Activated naive CD4-positive, alpha-beta T cell treated with Interleukin-2 at 50 U/mL for 16 hours (primary cell): ENCODE data around the gene CFAP69.

ENCODE experiments used
- DNase-seq: peaks from one replicate; pipeline ENCODE4 v3.0.0-alpha.2; 2020

The CFAP69 gene, protein sequence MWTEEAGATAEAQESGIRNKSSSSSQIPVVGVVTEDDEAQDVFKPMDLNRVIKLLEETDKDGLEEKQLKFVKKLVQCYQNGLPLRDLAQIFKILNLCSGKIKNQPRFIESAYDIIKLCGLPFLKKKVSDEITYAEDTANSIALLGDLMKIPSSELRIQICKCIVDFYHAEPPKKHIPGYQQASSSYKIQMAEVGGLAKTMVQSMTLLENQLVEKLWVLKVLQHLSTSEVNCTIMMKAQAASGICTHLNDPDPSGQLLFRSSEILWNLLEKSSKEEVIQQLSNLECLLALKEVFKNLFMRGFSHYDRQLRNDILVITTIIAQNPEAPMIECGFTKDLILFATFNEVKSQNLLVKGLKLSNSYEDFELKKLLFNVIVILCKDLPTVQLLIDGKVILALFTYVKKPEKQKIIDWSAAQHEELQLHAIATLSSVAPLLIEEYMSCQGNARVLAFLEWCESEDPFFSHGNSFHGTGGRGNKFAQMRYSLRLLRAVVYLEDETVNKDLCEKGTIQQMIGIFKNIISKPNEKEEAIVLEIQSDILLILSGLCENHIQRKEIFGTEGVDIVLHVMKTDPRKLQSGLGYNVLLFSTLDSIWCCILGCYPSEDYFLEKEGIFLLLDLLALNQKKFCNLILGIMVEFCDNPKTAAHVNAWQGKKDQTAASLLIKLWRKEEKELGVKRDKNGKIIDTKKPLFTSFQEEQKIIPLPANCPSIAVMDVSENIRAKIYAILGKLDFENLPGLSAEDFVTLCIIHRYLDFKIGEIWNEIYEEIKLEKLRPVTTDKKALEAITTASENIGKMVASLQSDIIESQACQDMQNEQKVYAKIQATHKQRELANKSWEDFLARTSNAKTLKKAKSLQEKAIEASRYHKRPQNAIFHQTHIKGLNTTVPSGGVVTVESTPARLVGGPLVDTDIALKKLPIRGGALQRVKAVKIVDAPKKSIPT

DNA sequence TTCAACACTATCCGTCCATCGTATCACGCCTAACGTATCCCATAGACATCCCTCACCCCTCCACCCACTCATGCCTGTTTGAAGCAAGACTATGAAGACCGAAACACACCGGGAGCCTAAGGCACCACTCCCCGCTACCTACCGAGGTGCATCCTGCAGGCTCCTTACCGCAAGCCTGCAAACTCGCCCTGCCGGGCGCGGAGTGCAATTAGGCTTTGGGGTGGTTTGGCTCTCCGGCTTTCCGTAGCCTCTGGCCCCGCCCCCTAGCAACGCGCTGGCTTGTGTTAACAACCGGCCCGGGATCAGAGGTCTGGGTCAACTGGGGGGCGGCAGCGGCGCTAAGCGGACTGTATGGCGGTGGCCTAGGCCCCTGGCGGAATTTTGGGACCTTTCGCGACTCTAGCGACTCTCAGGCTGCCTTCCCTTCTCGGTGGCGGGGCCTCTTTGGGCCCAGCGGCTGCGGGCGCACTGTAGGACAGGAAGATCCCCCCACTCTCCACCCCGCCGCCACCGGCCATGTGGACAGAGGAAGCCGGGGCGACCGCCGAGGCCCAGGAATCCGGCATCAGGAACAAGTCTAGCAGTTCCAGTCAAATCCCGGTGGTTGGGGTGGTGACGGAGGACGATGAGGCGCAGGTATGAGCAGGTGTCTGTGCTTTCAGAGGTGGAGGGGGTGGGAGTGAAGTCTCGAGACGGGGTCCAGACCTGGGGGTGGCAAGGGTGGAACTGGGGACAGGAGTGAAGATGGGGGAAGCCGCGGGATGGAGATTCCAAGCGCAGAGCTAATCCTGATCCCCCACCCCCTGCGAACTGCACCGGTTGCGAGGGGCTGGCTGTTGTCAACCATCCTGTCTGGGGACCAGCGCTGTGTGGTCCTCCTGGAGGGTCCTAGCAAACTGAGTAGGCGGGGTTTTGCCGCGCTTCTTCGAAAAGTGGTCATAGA, at the start of gene CFAP69:
Gene CFAP69, plus strand, starts transcription at position 266 of the 943 bp plus-strand sequence. Its CDS starts 251 bp downstream, at position 517.
- peak; percentile 88 for DNase-seq

- no peak for DNase-seq
Observed at GRCh38 chr7:90201500-90202195, 43.3 kb upstream of the CFAP69 start.

- no peak for DNase-seq
Observed at GRCh38 chr7:90207956-90208355, 37.0 kb upstream of the CFAP69 start.

- DNase-seq, result no peak
Observed at GRCh38 chr7:90209776-90210175, 35.2 kb upstream of the CFAP69 start.

DNA sequence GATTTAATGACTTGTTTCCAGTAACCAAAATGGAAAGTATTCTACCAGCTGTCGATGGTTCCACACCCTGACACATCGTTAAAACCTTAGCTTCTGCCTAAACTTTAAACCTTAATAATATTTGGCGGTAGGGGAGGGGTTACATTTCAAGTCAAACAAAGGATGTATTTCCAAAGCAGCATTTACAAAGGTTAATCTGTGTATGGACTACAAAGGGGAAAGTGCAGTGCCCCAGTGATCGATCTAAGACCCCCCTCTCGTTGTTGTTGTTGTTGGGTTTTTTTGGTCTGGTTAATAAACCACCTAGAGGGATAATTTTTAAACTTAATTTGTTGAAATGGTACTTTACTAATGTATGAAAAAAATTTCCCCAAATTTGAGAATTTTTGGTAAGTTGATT, 34.5 kb upstream of the CFAP69 start:
- no peak for DNase-seq

DNA sequence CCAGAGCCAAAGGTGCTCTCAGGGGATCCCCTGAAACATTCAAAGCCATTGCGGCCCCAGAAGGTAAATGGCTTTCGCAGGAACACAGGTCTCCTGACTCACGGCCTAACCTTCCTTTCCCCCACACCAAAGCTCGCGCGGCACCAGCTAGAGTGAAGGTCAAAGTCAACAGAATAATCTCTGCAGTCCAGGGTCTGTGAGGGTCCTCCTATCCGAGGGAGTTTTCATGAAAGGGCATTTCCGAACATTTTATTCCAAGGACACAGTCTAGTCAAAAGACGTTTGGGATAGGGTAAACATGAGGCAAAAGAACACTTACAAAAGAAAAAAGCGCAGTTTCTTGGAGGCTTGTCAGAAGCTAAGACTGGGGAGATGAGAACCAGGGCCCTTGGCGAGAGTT, 34.0 kb upstream of the CFAP69 start:
- DNase-seq, result no peak

DNA sequence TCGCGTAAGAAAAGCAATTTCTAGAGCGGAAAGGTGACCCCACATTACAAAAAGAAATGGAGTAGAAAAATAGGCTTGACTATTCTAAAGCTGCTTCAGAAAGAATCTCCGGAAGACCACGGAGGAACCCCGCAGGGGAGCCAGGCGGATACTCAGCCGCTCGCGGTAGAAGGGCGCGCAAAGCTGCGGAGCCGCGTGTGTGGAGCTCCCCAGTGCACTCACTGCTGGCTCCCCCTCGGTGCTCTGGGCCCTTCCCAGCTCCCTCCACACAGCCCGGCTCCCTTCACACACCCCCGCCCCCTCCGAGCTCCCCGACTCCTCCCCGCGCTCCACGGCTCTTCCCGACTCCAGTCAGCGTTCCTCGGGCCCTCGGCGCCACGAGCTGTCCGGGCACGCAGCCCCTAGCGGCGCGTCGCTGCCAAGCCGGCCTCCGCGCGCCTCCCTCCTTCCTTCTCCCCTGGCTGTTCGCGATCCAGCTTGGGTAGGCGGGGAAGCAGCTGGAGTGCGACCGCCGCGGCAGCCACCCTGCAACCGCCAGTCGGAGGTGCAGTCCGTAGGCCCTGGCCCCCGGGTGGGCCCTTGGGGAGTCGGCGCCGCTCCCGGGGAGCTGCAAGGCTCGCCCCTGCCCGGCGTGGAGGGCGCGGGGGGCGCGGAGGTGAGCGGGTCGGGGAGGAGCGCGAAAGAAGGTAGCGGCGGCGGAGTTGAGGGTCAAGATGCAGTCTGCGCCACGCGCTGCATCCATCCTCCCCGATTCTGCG, 33.4 kb upstream of the CFAP69 start, which contains the start of gene STEAP2:
Gene STEAP2, plus strand, starts transcription at position 350 of the 758 bp plus-strand sequence. CDS start 13,343 bp downstream, outside the sequence.
- DNase-seq, result no peak

- DNase-seq, result no peak
Observed at GRCh38 chr7:90212149-90212495, 32.9 kb upstream of the CFAP69 start.

DNA sequence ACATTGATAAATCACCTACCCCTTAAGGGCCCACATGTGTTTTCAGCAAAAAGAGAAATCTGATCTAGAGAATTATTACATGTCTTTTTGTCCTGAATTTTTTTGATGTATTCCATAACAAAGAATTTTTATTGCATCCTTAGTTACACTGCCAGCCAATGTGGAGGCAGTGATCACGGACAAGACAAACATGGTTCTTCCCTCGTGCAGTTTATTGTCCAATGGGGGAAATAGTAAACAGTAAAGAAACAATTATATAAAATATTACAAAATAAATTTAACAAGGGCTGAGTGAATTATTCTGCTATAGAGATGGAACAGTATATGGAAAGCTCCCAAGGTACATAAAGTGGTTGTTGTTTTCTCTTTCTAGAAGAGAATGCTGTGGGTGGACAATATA, 31.5 kb upstream of the CFAP69 start:
- DNase-seq, result no peak

- DNase-seq, result no peak
Observed at GRCh38 chr7:90216080-90216674, 28.8 kb upstream of the CFAP69 start.

DNA sequence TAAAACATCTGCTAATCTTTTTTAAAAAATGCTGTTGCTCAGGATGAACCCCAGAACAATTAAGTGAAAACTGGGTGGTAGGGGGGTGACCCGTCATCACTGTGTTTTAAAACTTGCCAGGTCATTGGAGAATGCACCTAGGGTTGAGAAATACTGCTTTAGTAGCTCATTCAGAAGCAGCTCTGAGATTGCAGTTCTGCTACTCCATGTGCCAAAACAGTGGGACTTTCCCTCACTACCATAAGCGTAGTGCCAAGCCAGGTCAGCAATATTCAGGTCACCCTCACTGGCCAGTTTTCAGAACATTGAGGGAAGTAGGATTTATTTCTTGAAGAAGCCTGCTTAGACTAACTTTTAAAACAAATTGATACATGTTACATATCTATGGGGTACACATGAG, 28.2 kb upstream of the CFAP69 start:
- no peak for DNase-seq

GRCh38 chr7:90222390-90222789, 22.6 kb upstream of the CFAP69 start:
- DNase-seq, result no peak

- no peak for DNase-seq
Observed at GRCh38 chr7:90222811-90223725, 21.9 kb upstream of the CFAP69 start.

DNA sequence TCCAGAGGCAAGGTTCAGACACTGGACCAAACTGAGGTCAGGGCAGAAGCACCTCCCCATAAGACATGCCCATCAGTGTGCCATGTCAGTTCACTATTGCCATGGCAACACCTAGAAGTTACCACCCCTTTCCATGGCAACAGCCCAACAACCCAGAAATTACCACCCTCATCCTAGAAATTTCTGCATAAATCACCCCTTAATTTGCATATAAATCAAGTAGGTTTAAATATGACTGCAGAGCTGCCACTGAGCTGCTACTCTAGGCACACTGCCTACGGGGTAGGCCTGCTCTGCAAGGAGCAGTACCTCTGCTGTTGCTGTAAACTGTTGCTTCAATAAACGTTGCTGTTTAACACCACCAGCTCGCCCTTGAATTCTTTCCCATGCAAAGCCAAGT, 20.8 kb upstream of the CFAP69 start:
- no peak for DNase-seq

- no peak for DNase-seq
Observed at GRCh38 chr7:90225181-90225580, 19.8 kb upstream of the CFAP69 start.

DNA sequence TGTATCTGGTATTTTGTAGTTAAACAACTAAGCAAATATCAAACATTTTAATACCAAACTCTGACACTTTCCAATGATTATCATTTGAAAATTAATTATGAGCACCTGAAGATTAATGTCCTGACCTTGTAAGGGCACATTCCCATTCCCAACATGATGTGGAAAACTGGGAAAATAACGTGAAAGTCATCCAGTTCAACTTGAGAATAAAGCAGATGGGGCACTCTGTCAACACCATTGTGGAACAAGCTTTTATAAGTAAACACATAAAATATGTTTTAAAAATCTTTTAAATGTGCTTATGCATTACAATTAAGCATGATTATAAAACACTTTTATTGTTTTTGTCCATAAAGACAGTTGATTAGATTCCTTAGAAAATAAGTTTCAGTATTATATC, 19.4 kb upstream of the CFAP69 start:
- DNase-seq, result no peak

DNA sequence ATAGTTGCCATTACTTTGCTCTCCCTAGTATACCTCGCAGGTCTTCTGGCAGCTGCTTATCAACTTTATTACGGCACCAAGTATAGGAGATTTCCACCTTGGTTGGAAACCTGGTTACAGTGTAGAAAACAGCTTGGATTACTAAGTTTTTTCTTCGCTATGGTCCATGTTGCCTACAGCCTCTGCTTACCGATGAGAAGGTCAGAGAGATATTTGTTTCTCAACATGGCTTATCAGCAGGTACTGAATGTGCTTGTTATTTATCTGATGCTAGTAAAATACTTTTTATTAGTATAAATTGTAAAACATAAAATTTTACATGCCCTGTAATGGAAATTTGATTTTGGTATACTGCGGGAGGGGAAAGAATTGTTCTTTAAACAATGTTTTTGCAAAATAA, 17.7 kb upstream of the CFAP69 start:
- DNase-seq, result no peak

GRCh38 chr7:90229682-90230081, 15.3 kb upstream of the CFAP69 start:
- DNase-seq, result no peak

- no peak for DNase-seq
Observed at GRCh38 chr7:90230834-90231233, 14.1 kb upstream of the CFAP69 start.

DNA sequence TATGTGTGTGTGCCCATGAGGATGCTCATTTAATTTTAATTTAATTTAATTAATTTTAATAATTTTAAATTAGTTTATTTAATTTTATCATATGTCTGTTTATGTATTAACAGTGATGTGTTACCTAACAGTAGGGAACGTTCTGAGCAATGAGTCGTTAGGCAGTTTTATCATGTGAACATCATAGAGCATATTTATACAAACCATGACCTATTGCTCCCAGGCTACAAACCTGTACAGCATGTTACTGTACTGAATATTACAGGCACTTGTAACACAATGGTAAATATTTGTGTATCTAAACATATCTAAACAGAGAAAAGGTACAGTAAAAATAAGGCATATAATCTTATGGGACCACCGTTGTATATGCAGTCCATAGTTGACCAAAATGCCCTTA, 13.7 kb upstream of the CFAP69 start:
- no peak for DNase-seq
